A549 treated with CORT108297 at 1 μM for 4 hours (cell line): ENCODE results near the gene MARCOL. TPM values are rescaled to one million over a fixed set of nuclear protein-coding genes. Genes with fewer than 3 reads are reported as not detected.

Experiments
- total RNA-seq: library from RNA; stranded (reverse); fragments of 200-300 nt; extraction: Qiagen RNA extraction; gene quantifications from 5 replicates; pipeline ENCODE4 v1.2.3, GENCODE V29; 2022

The MARCOL gene, protein sequence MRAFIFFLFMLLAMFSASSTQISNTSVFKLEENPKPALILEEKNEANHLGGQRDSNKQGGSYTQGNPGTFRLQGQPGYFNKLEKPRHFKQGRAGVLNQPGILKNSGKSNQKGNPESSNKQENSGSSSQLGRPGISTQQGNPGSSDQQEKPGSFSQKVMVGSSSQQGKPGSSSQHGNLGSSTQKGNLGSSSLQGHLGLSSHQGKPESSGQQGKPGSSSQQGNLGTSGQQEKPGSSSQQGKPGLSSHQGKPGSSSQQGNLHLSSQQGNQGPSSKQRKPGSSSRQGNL
- total RNA-seq = not detected in 5 replicates

DNA sequence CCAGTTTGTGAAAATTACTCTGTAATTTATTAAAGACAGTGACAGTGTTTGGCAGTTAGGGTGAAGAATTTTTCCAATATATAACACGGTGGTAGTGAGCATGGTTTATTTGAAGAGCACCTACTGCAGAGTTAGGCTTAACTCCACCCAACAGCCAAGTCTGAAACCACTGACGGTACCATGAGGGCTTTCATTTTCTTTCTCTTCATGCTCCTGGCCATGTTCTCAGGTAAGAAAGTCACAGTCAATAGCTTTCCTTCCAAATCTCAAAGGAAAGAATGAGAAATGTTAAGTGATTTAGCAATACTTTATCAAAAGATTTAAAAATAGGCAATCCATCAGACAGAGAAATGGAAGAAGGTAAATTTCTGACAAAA, at the start of gene MARCOL:
Gene MARCOL (plus strand): TSS at position 108 of the 377 bp plus-strand sequence. CDS start 73 bp downstream, at position 181.

DNA sequence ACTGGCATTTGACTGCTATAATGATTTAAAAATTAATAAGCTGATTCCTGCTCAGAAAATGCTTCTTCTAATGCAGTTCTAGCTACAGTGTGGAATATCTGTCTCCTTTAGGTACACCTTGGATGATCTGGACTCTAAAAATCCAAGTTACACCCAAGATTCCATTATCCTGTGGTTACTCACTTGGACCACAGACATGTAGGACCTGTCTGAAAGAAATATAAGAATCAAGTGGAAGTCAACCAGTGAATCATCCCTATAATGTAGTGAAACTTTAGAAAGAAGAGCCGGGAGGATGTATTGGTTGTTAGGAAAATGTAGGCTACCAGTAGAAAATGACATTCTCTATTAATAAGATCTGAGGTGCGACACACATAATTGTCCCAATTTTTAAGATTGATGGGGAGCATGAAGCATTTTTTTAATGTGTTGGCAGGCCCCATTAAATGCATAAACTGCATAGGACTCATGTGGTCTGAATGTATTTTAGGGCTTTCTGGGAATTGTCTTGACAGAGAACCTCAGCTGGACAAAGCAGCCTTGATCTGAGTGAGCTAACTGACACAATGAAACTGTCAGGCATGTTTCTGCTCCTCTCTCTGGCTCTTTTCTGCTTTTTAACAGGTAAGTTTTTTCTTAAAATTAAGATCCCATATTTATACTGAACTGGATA, 35.7 kb upstream of the MARCOL start, which contains the start of gene SPINK6:
Gene SPINK6 (plus strand): TSS at position 512 of the 673 bp plus-strand sequence. CDS start 55 bp downstream, at position 567.

DNA sequence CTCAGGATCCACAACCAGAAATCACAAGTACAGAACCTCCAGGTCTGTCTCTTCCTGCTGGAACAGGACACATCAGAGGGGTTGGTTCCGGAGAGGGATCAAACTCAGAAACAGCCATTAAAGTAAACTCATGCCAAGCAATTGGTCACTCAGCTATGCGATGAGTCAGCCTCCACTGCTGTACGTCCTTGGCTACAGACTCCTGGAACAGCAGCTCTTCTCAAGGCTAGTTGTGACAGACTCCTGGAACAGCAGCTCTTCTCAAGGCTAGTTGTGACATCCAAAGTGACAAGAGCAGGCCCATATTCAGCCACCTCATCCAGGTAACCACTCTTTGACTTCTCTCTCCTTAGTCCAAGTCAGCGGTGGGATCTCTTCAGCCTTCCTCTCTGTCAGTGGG, 30.2 kb downstream of the MARCOL start, which contains the start of gene SPINK13:
Gene SPINK13 (plus strand): TSS at position 229 of the 400 bp plus-strand sequence. CDS start 1,279 bp downstream, outside the sequence.

Other genes starting within 250 kb of the MARCOL start
- not detected in 5 replicates for gene SPINK5, start 174.5 kb upstream of the MARCOL start, total RNA-seq
- not detected in 5 replicates for gene SPINK14, start 70.0 kb upstream of the MARCOL start, total RNA-seq
- 0.21 to 0.65 TPM (median 0.29 TPM) in 4 of 5 replicates, not detected in the other for gene SPINK6, start 35.5 kb upstream of the MARCOL start, total RNA-seq
- 0.10 TPM in 1 of 5 replicates, not detected in the others for gene SPINK13, start 30.3 kb downstream of the MARCOL start, total RNA-seq
- gene SPINK7, start 73.9 kb downstream of the MARCOL start, total RNA-seq = not detected in 5 replicates
- gene SPINK9, start 97.0 kb downstream of the MARCOL start, total RNA-seq = not detected in 5 replicates
- gene FBXO38, start 145.4 kb downstream of the MARCOL start, total RNA-seq = 13.8 to 22.4 TPM (median 18.3 TPM) in 5 replicates